Stimulated activated CD4-positive, alpha-beta T cell treated with anti-CD3 and anti-CD28 coated beads, Interleukin-1b, Interleukin-23, amount 100 ng/mL, for 24 hours (primary cell): ENCODE measurements around the gene SOX21.
"Not testable (repeated sequence)": the region's sequence is repeated elsewhere in the genome, so short reads cannot be mapped to it uniquely, and the experiment has no call there.

Experiments used
- DNase-seq, 4 experiments: peaks; one replicate each; pipeline ENCODE4 v3.0.0-alpha.2; 2020; ENCODE audit warnings: low read depth in 4 of 4, low spot score in 1 of 4

The SOX21 gene

DNA sequence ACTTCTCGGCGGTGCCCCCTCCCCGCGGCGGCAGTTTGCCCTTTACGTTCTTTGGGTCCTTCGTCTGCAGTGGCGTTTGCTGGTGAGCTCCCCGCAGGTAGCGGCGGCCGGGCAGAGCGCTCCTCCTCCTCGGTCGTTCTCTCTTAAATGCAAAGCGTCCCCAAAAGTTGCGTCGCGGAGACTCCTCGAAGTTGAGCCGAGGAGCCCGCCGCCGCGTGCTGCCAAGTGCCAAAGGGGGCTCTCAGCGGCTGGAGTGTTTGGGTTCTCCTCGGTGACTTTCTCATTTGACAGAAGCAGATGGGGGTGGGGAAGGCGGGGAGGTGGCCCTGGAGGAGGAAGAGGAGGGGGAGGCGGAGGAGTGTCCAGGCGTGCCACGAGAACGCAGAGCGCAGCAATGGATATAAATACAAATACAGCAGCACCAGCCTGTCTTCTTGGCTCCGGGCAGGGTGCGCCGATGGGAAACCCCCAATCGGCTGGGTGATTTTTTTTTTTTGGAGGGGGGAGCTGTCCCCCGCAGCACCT is at the start of gene SOX21:
TSS of gene SOX21 (minus strand) at position 259 of the 525 bp plus-strand sequence. CDS start 496 bp downstream, outside the sequence.
- DNase-seq = no peak

DNA sequence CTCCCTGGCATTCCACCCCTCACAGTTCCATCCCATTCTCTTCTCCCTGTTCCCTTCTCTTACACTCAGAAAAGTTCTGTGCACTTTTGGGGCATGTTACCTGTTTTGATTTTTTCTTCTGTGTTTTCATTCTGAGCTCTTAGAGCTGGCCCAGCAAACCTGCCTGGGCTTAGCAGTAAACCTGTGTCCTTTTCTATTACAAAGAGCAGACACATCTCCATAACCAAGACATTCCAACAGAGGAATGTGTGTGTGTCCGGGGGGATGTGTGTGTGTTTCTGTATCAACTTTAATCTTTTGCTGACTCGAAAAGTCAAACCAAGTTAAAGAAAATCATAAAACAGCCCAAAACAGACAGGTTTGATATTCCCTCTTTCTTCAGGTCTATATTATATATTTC is 49.1 kb upstream of the SOX21 start:
- DNase-seq = no peak

DNA sequence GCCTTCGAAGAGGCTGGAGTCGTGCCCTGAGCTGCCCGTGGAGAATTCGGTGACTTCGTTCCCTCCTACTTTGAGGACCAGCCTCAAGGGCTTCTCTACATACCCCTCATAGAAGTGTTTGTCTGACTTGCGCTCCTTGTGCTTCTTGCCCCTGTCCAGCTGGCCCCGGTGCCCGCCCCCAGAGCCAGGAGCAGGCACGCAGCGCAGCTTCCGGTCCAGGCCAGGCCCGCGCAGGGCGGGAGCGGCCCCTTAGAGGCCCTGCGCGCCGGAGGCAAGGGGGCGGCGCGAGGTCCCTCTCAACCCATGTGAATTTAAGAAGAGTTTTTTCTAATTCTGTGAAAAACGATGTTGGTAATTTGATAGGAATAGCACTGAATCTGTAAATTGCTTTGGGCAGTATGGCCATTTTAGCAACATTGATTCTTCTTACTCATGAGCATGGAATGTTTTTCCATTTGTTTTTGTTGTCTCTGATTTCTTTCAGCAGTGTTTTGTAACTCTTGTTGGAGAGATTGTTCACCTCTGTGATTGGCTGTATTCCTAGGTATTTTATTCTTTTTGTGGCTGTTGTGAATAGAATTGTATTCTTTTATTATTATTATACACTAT is 46.9 kb upstream of the SOX21 start:
- no peak for DNase-seq

DNA sequence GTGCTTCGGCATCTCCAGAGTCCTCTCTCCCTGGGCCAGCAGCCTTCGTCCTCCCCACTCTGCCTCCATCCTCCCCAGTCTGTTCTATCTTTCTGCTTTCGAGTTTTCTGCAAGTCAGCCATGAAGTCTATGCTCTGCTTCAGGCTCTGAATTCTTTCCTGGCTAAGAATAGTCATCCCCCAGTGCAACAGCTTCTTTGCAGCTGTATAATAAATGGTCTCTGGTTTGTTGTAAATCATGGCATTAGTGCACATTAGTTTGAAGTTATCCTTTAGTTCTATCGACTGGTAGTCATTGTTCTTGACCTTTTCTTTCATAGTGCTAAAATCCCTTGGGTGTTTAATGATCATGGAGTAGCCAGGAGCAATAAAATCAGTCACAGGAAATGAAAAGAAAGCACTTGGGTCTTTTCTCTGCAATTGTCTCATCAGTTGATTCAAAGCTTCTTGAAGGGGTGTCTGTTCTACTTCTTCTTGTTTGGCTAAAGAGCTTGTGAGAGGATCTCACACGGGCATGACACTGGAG is 46.2 kb upstream of the SOX21 start:
- DNase-seq = no peak

DNA sequence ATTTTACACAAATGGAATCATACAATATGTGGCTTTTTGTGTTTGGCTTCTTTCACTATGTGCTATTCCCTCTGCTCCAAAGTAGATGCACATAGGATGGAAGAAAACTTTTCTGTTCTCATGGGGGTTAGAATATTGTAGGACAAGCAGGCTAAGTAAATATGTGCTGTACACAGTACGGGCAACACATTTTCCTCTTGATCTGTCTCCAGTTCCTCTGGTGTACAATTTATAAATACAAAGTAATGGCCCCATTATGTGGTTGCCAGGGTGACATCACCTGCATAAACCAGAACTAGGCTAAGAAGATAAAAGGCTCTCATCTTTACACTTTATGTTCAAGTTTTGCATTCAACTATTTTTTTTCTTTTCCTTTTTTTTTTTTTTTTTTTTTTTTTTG is 41.0 kb upstream of the SOX21 start:
- no peak for DNase-seq

DNA sequence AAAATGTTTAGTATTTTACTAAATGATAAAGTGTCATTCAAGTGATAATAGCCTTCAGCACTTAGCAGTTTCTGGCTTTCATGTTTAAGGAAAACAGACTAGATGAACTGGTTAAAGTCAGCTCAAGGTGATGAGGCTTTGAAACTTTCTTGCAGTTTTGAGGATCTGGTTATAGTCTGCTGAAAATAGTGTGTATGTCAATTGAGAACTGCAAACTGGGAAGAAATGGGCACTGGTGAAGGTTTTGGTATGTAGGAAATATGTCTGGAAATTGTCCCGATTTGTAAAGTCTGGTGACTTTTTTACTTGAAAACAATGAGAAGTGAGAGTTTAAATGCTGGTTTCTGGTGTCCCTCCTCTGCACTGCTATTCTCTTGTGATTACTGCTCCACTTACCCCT is 36.8 kb upstream of the SOX21 start:
- no peak for DNase-seq

DNA sequence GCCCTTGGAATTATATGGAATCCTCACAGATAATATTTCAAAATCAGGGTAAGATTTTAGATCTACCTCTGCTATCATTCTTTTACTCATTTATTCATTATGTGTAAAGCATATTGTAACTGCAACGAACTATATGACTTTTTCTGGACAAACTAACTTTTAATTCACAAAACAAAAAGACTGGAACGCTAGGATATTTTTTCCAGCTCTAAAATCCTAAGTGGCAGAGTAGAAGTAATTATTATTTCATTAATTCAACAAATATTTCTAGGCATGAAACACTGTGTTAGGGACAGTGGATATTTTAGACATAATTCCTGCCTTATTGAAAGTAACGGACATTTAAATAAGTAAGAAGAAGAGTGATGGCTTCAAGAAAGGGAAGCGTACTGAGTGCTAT is 26.9 kb upstream of the SOX21 start:
- no peak for DNase-seq

DNA sequence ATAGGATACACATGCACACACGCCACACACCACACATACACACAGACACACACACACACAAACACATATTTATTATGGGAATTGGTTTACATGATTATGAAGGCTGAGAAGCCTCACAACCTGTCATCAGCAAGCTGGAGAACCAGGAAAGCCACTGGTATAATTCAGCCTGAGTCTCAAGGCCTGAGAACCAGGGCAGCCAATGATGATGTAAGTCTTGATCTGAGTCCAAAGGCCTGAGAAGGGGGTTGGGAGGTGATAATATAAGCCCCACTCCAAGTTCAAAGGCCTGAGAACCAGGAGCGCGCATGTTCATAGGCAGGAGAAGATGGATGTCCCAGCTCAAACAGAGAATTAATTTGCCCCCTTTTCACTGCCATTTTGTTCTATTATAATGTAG is 18.7 kb upstream of the SOX21 start:
- DNase-seq = no peak

DNA sequence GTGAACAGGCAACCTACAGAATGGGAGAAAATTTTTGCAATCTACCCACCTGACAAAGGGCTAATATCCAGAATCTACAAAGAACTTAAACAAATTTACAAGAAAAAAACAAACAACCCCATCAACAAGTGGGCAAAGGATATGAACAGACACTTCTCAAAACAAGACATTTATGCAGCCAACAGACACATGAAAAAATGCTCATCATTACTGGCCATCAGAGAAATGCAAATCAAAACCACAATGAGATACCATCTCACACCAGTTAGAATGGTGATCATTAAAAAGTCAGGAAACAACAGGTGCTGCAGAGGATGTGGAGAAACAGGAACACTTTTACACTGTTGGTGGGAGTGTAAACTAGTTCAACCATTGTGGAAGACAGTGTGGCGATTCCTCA is 17.6 kb upstream of the SOX21 start:
- not testable (repeated sequence) for DNase-seq

DNA sequence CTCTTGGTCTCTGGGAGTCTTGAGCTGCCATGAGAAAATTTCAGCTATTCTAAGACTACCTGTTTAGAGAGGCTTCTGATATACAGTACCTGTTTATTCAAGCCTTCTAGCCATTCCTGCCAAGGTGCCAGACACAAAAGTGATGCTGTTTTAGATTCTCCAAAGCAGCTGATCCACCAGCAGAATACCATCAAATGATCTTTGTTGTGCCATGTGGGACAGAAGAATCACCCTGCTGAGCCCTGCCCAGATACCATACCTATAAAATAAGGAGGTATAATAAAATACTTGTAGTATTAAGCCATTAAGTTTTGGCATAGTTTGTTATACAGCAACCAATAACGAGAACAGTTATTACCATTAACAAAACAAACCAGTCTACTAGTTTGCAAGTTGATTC is 14.1 kb upstream of the SOX21 start:
- DNase-seq = no peak

DNA sequence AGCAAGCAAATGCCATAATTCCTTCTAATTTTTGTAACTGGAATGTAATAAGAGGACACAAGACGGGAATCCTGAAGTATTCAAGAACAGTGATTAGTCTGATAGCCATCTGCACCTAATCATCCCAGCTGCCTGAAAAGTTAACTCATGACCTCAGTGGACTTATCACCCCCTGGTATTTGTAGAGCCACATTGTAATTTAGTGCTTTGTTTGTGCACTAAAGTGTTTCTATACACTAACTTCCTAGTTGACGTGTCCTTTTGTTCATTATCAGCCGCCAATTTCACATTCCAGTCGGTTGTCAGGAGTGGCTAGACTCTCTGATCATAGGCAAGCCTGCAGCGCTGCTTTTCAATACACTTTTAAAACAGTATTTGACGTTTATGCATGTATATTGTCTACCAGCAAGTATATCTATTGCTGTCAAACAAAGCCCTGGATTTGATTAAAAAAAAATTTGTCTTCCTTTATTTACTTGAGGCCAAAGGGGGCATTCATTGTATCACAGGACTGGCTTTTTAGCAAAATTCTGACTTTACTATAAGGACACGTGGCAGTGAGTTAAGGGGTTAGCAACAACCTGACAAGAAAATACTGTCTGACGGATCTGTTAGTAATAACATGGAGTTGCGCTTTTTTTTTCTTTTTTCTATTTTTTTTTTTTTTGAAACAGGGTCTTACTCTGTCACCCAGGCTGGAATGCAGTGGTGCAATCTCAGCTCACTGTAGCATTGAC is 10.4 kb upstream of the SOX21 start:
- DNase-seq = no peak

DNA sequence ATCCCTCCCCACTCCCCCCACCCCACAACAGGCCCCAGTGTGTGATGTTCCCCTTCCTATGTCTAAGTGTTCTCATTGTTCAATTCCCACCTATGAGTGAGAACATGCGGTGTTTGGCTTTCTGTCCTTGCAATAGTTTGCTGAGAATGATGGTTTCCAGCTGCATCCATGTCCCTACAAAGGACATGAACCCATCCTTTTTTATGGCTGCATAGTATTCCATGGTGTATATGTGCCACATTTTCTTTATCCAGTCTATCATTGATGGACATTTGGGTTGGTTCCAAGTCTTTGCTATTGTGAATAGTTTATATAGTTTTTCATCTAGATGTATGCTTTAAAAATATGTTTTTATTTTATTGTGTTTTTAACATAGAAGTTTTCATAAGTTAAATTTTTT is 6.4 kb upstream of the SOX21 start:
- not testable (repeated sequence) for DNase-seq

DNA sequence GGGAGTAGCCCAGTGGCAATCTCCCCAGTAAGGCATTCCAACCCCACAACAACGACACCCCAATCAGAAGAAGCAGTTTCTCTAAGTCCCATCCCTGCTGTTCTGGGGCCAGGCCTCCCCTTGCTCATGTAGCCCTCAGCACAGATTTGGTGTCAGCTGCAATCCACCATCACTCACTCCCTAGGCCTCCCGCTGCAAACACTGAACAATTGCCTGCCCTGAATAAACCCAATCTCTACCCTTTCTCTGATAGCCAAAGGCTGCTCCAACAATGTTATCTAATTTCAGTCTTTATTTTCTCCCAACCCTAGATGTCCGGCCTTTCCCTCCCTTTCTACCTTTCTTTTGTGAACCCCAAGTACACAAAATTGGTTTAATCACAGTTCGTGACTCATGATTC is 5.6 kb upstream of the SOX21 start:
- DNase-seq = no peak

DNA sequence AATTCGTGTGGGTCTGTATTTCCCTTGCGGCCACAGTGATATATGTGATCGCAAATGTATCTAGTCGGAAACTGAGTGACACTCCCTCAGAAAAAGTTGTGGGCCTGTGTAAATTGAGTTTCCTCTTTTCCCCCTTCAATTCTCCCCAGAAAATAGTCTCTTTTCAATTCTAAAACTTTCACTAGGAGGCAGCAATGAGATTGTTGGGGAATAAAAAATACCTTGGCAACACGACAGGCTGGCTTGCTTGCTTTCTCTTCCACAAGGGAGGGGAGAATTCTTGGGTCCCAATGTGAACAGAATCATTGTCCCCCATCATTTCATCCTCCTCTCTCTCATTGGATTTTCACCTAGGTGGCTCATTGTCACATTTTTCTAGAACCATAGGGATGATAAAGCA is 3.7 kb upstream of the SOX21 start:
- DNase-seq = no peak

DNA sequence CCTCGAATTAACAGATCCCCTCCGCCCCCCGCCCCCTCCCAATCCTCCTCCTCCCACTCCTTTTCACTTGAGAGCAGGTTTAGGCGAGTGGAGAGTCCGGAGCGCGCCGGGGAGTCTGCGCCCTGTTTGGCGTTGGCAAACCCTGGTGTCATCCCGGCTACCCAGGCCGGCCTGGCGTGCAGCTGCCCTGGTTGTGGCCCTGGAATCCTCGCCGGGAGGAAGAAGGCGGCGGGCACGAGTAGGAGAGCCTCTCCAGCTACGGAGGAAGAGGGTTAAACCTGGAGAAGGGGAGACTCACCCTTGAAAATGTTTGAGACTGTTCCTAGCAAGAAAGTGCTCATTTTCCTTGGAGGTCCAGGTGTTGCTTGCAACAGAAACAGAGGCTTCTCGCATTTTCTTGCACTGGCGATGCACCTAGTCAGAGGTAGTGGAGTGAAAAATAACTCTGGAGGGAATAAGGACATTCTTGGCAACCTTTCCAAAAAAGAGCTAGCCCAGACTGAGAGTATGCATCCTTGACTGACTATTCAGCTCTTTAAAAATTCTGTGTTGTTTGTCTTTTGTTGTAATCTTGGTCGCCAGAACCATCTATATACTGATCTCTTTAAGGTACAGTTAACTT is 1.3 kb upstream of the SOX21 start:
- no peak for DNase-seq

DNA sequence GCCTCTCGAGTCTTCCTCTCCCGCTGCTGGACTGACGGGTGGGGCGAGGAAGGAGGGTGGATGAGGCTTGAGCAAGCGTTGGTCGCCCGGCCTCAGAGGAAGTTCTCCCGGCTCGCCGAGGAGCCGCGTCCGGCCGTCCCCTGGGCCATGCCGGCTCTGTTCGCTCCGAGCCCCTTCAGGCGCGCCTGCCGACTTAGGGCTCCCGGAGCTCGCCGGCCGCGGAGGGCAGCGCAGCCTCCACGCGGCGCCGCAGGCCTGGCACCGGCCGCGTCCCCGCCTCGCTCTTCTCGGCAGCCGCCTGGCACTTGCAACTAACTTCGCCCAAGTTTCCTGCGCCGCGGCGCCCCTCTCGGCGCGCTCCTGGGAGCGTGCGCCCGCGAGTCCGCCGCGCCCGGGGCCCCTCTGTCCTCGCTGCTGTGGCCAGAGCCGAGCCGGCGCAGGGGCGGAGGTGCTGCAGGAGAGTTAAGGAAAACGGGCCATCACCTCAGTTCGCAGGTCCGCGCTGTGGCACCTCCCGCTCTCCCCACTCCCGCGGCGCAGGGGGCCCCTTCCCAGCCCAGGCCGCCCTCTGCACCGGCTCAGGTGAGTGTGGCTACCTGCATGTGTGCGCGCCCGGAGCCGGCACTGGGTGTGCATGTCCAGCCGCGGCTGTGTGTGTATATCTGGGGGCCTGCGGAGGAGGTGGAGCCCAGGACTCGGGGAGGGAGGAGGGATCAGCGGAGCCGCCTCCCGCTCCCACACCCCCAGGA is 641 bp upstream of the SOX21 start:
- no peak for DNase-seq

DNA sequence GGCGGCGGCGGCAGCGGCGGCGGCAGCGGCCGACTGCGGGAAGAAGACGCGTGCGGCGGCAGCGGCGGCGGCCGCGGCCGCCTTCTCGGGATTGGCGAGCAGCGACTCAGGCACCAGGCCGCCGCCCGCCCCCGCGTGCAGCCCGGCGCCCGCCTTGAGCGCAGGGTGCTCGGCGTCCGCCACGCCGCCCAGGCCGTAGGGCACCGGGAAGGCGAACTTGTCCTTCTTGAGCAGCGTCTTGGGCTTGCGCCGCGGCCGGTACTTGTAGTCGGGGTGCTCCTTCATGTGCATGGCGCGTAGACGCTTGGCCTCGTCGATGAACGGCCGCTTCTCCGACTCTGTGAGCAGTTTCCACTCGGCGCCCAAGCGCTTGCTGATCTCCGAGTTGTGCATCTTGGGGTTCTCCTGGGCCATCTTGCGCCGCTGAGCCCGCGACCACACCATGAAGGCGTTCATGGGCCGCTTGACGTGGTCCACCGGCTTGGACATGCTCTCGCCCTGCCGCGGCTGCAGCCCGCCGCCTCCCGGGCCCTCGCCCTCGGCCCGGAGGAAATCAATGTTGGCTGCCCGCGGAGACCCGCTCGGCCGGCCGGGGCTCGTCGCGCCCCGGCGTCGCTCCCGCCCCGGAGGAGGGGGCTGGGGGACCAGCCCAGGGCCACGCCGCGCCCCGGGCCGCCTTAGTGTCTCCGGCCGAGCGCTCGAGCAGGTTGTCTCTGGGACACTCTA is 621 bp downstream of the SOX21 start:
- no peak for DNase-seq

DNA sequence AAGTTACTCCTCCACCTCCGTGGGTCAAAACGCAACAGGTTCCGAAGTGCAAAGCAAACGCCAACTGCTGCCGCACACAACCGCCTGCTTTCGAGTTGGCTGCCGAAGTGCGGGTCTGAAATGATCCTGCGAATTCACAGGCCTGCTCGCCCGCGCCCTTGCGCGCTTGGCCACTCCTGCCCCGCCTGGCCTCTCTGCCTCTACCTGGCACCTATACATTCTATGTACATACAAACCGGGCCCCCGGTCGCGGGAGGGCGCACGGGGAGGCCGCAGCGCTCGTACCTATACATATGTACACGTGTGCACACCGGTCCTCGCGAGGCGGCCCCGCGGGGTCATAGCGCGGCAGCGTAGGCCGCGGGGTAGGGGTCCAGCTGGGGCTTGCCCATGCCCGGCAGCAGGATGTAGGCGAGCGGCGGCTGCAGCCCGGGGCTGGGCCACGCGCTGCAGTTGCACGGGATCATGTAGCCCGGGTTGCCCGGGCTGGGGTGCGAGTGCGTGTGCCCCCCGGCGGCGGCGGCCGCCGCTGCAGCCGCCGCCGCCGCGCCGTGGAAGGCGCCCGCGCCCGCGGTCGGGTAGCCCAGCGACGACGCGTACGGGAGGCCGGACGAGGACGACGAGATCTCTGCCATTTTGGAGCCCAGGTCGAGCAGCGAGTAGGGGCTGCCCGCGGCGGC is 1.3 kb downstream of the SOX21 start:
- no peak for DNase-seq

DNA sequence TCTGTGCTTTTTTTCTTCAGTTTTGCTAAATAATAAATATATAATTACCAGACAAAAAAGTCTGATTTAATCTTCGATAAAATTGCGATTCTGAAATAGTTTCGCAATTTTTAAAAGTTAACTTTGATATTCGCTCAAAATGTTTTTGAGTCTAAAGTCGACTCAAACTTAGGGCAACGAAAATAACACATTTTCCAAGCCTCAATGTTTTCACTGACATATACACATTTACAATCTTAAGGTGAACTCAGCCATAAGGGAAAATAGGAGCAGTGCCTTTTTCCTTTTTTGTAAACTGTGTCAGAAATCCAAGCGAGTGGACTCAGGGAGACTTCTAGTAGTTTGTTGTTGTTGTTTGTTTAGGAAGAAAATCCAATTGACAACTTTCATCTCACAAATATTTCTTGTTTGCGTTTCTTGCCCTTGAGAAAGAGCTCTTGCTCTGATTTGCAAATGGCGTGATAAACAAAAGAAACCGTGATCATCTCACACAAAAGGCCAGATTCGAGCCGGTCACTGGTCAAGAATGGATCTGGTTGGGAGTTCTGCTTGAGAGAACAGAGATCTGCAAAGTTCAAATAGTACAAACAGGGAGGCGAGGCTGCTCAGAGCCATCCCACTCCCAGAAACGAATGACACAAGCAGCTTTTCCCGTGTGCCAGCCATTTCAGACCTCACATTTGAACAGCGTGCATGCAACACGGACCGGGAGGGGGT is 2.1 kb downstream of the SOX21 start:
- DNase-seq = no peak
